GM23248 (cell line): Measurements from ENCODE around the gene ZCCHC2. TPM values are rescaled to one million over a fixed set of nuclear protein-coding genes. Genes with fewer than 3 reads are reported as not detected.
A peak's percentile ranks its signal among the peaks of the same experiment; 100 is the strongest.

Experiments used
- DNase-seq: peaks from one replicate; pipeline ENCODE4 v3.0.0-alpha.2; 2015
- H2AFZ ChIP-seq: fragments of 200-600 bp; sonication (generic); 2 replicates; pipeline ENCODE4 v1.6.1; 2016; ENCODE audit warnings: antibody characterized with exemption
- H3F3A ChIP-seq: fragments of 200-600 bp; sonication (generic); 2 replicates; pipeline ENCODE4 v1.6.1; 2016; ENCODE audit warnings: mild to moderate bottlenecking, antibody characterized with exemption, mixed run types; ENCODE audit not compliant: insufficient read depth
- H3K27ac ChIP-seq: fragments of 200-600 bp; sonication (generic); 2 replicates; pipeline ENCODE4 v1.5.1; 2016; ENCODE audit warnings: mild to moderate bottlenecking
- H3K27me3 ChIP-seq: fragments of 200-600 bp; sonication (generic); replicated peaks from 2 replicates; pipeline ENCODE4 v1.6.1; 2016; ENCODE audit warnings: mild to moderate bottlenecking; ENCODE audit not compliant: insufficient read depth
- H3K36me3 ChIP-seq: fragments of 200-600 bp; sonication (generic); 2 replicates; pipeline ENCODE4 v1.6.1; 2016; ENCODE audit warnings: low read depth, mild to moderate bottlenecking
- H3K4me1 ChIP-seq: fragments of 200-600 bp; sonication (generic); 2 replicates; pipeline ENCODE4 v1.6.1; 2016; ENCODE audit warnings: mild to moderate bottlenecking; ENCODE audit not compliant: insufficient read depth
- H3K4me2 ChIP-seq: fragments of 200-600 bp; sonication (generic); one replicate; pipeline ENCODE4 v1.6.1; 2016; ENCODE audit warnings: mild to moderate bottlenecking; ENCODE audit not compliant: unreplicated experiment
- H3K4me3 ChIP-seq: fragments of 200-600 bp; sonication (generic); 2 replicates; pipeline ENCODE4 v1.5.1; 2016; ENCODE audit warnings: mild to moderate bottlenecking
- H3K79me2 ChIP-seq: fragments of 200-600 bp; sonication (generic); 2 replicates; pipeline ENCODE4 v1.6.1; 2016; ENCODE audit warnings: mild to moderate bottlenecking; ENCODE audit not compliant: insufficient read depth
- H3K9ac ChIP-seq: fragments of 200-600 bp; sonication (generic); 2 replicates; pipeline ENCODE4 v1.6.1; 2016; ENCODE audit warnings: mild to moderate bottlenecking
- H3K9me2 ChIP-seq: fragments of 200-600 bp; sonication (generic); 2 replicates; pipeline ENCODE4 v1.6.1; 2016; ENCODE audit warnings: mixed run types, mild to moderate bottlenecking, moderate library complexity; ENCODE audit not compliant: insufficient read depth
- H3K9me3 ChIP-seq: fragments of 200-600 bp; sonication (generic); one replicate; pipeline ENCODE4 v1.6.1; 2017; ENCODE audit warnings: low read depth
- H4K20me1 ChIP-seq: fragments of 200-600 bp; sonication (generic); 2 replicates; pipeline ENCODE4 v1.6.0; 2016; ENCODE audit not compliant: insufficient read depth
- EZH2 ChIP-seq: fragments of 200-600 bp; sonication (generic); IDR thresholded peaks from 2 replicates; pipeline ENCODE4 v1.6.1; 2018; ENCODE audit warnings: antibody characterized with exemption, mild to moderate bottlenecking; ENCODE audit not compliant: insufficient read depth, poor library complexity, severe bottlenecking
- EZH2phosphoT487 ChIP-seq: fragments of 200-600 bp; sonication (generic); IDR thresholded peaks from 2 replicates; pipeline ENCODE4 v1.6.1; 2018; ENCODE audit warnings: antibody characterized with exemption, moderate library complexity, mild to moderate bottlenecking, low read depth; ENCODE audit not compliant: insufficient read depth
- WGBS, 2 experiments: methylation state at CpG; one replicate each; pipeline ENCODE4 v1.1.6; 2015 to 2017; ENCODE audit warnings: low lambda C conversion rate in 2 of 2, low coverage in 1 of 2; ENCODE audit errors: missing lambda C conversion rate in 2 of 2; 5-methylcytosine and 5-hydroxymethylcytosine counted together
- in situ Hi-C: fragments of 300-500 bp; cut with MboI; formaldehyde crosslinking; loops from 2 replicates; pipeline ENCODE4 v1.15.0; 2020
- polyA plus RNA-seq: library from polyadenylated mRNA; unstranded; fragments of >200 nt; fragmentation: Nextera tagmentation; extraction: Ambion mirVana; gene quantifications from 2 replicates; pipeline ENCODE4 v1.2.1, GENCODE V29; 2016
- total RNA-seq: library from RNA; depleted of rRNA; stranded (reverse); fragments of >200 nt; shearing (Covaris generic); gene quantifications from 2 replicates; pipeline ENCODE4 v1.2.3, GENCODE V29; 2014

The ZCCHC2 gene
- total and polyA plus RNA-seq, 2 experiments from 2014 or later: 0.81 to 1.7 TPM

DNA sequence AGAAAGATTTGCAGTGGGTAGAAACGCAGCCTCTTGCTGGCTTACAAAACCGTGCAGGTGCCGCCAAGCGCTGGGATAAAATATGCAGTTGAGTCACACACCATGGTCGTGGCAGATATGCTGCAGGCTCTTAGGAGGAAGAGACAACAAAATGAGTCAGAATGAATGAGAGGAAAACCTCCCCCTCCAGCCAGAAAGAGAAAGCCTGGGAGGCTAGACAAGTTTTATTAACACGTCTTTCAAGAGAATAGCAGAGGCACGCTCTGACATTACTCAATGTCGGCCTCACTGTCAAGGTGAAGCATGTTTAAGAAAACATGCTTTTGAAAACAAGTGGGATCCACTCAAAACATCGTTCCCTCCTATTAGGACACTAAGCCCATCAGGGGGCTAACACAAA lies 37.1 kb upstream of the ZCCHC2 start:
- H2AFZ ChIP-seq: no peak overlapping the region
- no peak overlapping the region for H3K9ac ChIP-seq
- peak overlapping the region; percentile 32 for H3K4me3 ChIP-seq

DNA sequence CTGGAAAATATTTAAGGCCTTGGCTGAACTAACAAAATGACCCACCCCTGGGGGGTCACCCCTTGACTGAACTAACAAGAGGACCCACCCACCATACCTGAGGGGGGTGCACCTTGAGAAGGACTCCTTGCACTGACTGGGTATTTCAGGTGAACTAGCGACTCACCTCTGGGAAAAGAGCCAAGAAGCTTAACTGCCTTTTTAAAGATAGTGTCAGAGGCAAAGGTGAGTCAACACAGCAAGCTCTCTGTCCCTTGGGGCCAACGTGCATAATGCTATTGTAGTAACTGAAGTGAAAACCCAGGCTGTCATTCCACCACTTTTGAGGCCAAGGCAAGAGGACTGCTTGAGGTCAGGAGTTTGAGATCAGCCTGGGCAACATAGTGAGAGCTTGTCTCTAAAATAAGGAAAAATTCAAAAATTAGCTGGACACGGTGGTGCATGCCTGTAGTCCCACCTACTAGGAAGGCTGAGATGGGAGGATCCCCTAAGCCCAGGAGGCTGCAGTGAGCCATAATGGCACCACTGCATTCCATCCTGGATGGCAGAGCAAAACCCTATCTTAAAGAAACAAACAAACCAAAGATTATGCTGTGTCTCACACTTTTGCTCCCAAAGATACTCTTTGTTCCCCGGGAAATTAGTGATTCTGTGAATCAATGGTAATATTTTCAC lies 36.4 kb upstream of the ZCCHC2 start:
- no peak overlapping the region for H3K4me3 ChIP-seq
- DNase-seq: peak; percentile 88
- no peaks in the 10 kb centered on the region for H3K9me2 ChIP-seq
- no peaks in the 10 kb centered on the region for H3K9me3 ChIP-seq
- TF ChIP-seq EZH2: no peak
- TF ChIP-seq EZH2phosphoT487: no peak
- no peaks in the 10 kb centered on the region for H3K36me3 ChIP-seq
- in situ Hi-C loops: no loop called here
- peak overlapping the region; percentile 41 for H3K4me2 ChIP-seq
- H3K9ac ChIP-seq: no peak overlapping the region
- H2AFZ ChIP-seq: no peak overlapping the region
- WGBS, 2 experiments: 74 to 78% methylated on average over 4 of the region's 4 CpGs
- H3F3A ChIP-seq: peaks cover 7% of the 10 kb centered on the region
- no peaks in the 10 kb centered on the region for H4K20me1 ChIP-seq
- H3K27me3 ChIP-seq: peaks cover 9% of the 10 kb centered on the region
- H3K4me1 ChIP-seq: peaks cover 11% of the 10 kb centered on the region
- no peaks in the 10 kb centered on the region for H3K79me2 ChIP-seq
- H3K27ac ChIP-seq: peak overlapping the region; percentile 15; the same call in 1 of the 2 replicates

More for the DNA sequence above, 37.1 kb upstream of the ZCCHC2 start:
- WGBS, 2 experiments: 14 to 18% methylated on average over 9 of the region's 9 CpGs
- Histone ChIP-seq H3K9me2 (no peaks in the 10 kb centered on the region), H3K4me2 (peak overlapping the region; percentile 41), H3K36me3 (no peaks in the 10 kb centered on the region), H3K27me3 (peaks cover 9% of the 10 kb centered on the region), H3F3A (peaks cover 7% of the 10 kb centered on the region), H3K79me2 (no peaks in the 10 kb centered on the region), H4K20me1 (no peaks in the 10 kb centered on the region), H3K4me1 (peaks cover 11% of the 10 kb centered on the region), H3K27ac (peak overlapping the region; percentile 15), H3K9me3 (no peaks in the 10 kb centered on the region)
- TF ChIP-seq EZH2 (no peak), EZH2phosphoT487 (no peak)
- peak; percentile 90 for DNase-seq
- in situ Hi-C loops: no loop called here

DNA sequence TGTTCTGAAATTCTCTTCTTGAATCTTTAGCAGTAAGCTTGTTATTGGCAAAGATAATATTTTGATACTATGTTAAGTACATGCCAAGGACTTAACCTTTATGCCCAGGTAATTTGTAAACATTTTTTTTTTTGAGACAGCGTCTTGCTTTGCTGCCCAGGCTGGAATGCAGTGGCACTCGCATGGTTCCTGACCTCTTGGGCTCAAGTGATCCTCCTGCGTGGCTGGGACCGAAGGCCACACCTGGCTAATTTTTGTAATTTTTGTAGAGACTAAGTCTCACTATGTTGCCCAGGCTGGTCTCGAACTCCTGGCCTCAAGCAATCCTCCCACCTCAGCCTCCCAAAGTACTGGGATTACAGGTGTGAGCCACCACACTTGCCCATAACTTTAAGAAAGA lies 35.7 kb upstream of the ZCCHC2 start:
- H3K9me2 ChIP-seq: no peaks in the 10 kb centered on the region
- no peak for TF ChIP-seq EZH2phosphoT487
- no peak for TF ChIP-seq EZH2
- in situ Hi-C loops: no loop called here
- H3K4me3 ChIP-seq: no peak overlapping the region
- peaks cover 7% of the 10 kb centered on the region for H3F3A ChIP-seq
- H3K27me3 ChIP-seq: peaks cover 9% of the 10 kb centered on the region
- H2AFZ ChIP-seq: no peak overlapping the region
- H3K9me3 ChIP-seq: no peaks in the 10 kb centered on the region
- H3K9ac ChIP-seq: no peak overlapping the region
- H3K79me2 ChIP-seq: no peaks in the 10 kb centered on the region
- no peak overlapping the region for H3K27ac ChIP-seq
- H3K4me2 ChIP-seq: no peak overlapping the region
- DNase-seq: no peak
- WGBS, 2 experiments: 93 to 94% methylated on average over 5 of the region's 5 CpGs
- peaks cover 11% of the 10 kb centered on the region for H3K4me1 ChIP-seq
- H4K20me1 ChIP-seq: no peaks in the 10 kb centered on the region
- no peaks in the 10 kb centered on the region for H3K36me3 ChIP-seq

- Histone ChIP-seq H3K36me3 (no peaks in the 10 kb centered on the region), H4K20me1 (no peaks in the 10 kb centered on the region), H3K9me2 (no peaks in the 10 kb centered on the region), H3K9me3 (no peaks in the 10 kb centered on the region), H3K79me2 (no peaks in the 10 kb centered on the region), H3K4me2 (no peak overlapping the region), H3K4me3 (no peak overlapping the region), H3K27ac (no peak overlapping the region), H3F3A (peaks cover 2% of the 10 kb centered on the region), H3K9ac (no peak overlapping the region), H3K4me1 (peaks cover 6% of the 10 kb centered on the region), H2AFZ (no peak overlapping the region), H3K27me3 (no peaks in the 10 kb centered on the region; the same call in none of the 2 replicates)
- 0 to 7% methylated on average over 3 of the region's 3 CpGs for WGBS, 2 experiments
- no peak for DNase-seq
- TF ChIP-seq EZH2phosphoT487 (no peak), EZH2 (no peak)
- in situ Hi-C loops: no loop called here
Observed at GRCh38 chr18:62490967-62491695, 31.7 kb upstream of the ZCCHC2 start.
